Measurements from ENCODE around the gene VWA5B2.
"Not testable (repeated sequence)": the region's sequence is repeated elsewhere in the genome, so short reads cannot be mapped to it uniquely, and the experiment has no call there.

The VWA5B2 gene

GRCh38 chr3:184241141-184241446, 11.7 kb downstream of the VWA5B2 start:
- in situ Hi-C loops (cut with MboI; ENCODE audit: low sequenced_read_pairs) = no loop called here

- in situ Hi-C loops (cut with MboI; ENCODE audit: low sequenced_read_pairs) = no loop called here
Observed at GRCh38 chr3:184241447-184242296, 12.3 kb downstream of the VWA5B2 start.

- in situ Hi-C loops (cut with MboI; ENCODE audit: low sequenced_read_pairs) = no loop called here
Observed at GRCh38 chr3:184242297-184242685, 12.9 kb downstream of the VWA5B2 start.

GRCh38 chr3:184248454-184249411, 19.3 kb downstream of the VWA5B2 start, which contains the start of gene ALG3:
TSS of gene ALG3 (minus strand) at chr3:184248962. CDS start at chr3:184248940, 22 bp downstream.
- in situ Hi-C loops (cut with MboI; ENCODE audit: low sequenced_read_pairs) = no loop called here

GRCh38 chr3:184249412-184250166, 20.2 kb downstream of the VWA5B2 start, which contains the start of gene EEF1AKMT4:
TSS of gene EEF1AKMT4 (plus strand) at chr3:184249672. CDS start at chr3:184249695, 23 bp downstream.
- in situ Hi-C loops (cut with MboI; ENCODE audit: low sequenced_read_pairs) = no loop called here

GRCh38 chr3:184250167-184250828, 20.9 kb downstream of the VWA5B2 start:
- in situ Hi-C loops (cut with MboI; ENCODE audit: low sequenced_read_pairs) = no loop called here

GRCh38 chr3:184255291-184256039, 26.1 kb downstream of the VWA5B2 start:
- in situ Hi-C loops (cut with MboI; ENCODE audit: low sequenced_read_pairs) = no loop called here

GRCh38 chr3:184257083-184257915, 27.9 kb downstream of the VWA5B2 start:
- in situ Hi-C loops (cut with MboI; ENCODE audit: low sequenced_read_pairs) = no loop called here

GRCh38 chr3:184258926-184259325, 29.5 kb downstream of the VWA5B2 start:
- in situ Hi-C loops (cut with MboI; ENCODE audit: low sequenced_read_pairs) = no loop called here

- in situ Hi-C loops (cut with MboI; ENCODE audit: low sequenced_read_pairs) = no loop called here
Observed at GRCh38 chr3:184259396-184259877, 30.1 kb downstream of the VWA5B2 start.

- in situ Hi-C loops (cut with MboI; ENCODE audit: low sequenced_read_pairs) = no loop called here
Observed at GRCh38 chr3:184259878-184260723, 30.7 kb downstream of the VWA5B2 start.

- in situ Hi-C loops (cut with MboI; ENCODE audit: low sequenced_read_pairs) = no loop called here
Observed at GRCh38 chr3:184260724-184261269, 31.4 kb downstream of the VWA5B2 start.

- in situ Hi-C loops (cut with MboI; ENCODE audit: low sequenced_read_pairs) = no loop called here
Observed at GRCh38 chr3:184261270-184261853, 32.0 kb downstream of the VWA5B2 start, which contains the start of gene CAMK2N2. TSS of gene CAMK2N2 (minus strand) at chr3:184261553. CDS start at chr3:184261285, 268 bp downstream.

GRCh38 chr3:184261854-184262763, 32.7 kb downstream of the VWA5B2 start:
- in situ Hi-C loops (cut with MboI; ENCODE audit: low sequenced_read_pairs) = no loop called here

- in situ Hi-C loops (cut with MboI; ENCODE audit: low sequenced_read_pairs) = no loop called here
Observed at GRCh38 chr3:184262764-184263179, 33.4 kb downstream of the VWA5B2 start.

GRCh38 chr3:184267249-184267648, 37.9 kb downstream of the VWA5B2 start:
- in situ Hi-C loops (cut with MboI; ENCODE audit: low sequenced_read_pairs) = not testable (repeated sequence)

Measured in HL-60/S4 treated with phorbol 12-myristate 13-acetate at 8.2 ng/mL for 4 days and 3 days (cell line).